HL-60 (cell line): Measurements from ENCODE around the gene GPC5.

Experiments
- DNase-seq, 2 experiments: peaks; one replicate each; pipeline ENCODE4 v3.0.0-alpha.2; 2010 to 2020; ENCODE audit warnings: low read depth in 1 of 2, low spot score in 1 of 2
- H3K27ac ChIP-seq: fragments of 250-450 bp; sonication (Bioruptor Pico); replicated peaks from 2 replicates; pipeline ENCODE4 v1.5.1; 2020; ENCODE audit warnings: mild to moderate bottlenecking, moderate library complexity
- H3K27me3 ChIP-seq: fragments of 250-450 bp; sonication (Bioruptor Pico); 2 replicates; pipeline ENCODE4 v1.5.1; 2021; ENCODE audit warnings: mild to moderate bottlenecking, moderate library complexity; ENCODE audit not compliant: insufficient read depth, poor library complexity, severe bottlenecking
- H3K4me3 ChIP-seq: replicated peaks from 2 replicates; pipeline ENCODE4 v1.5.1; 2011; ENCODE audit warnings: mild to moderate bottlenecking, control low read depth, low read length; ENCODE audit not compliant: insufficient read depth
- CTCF ChIP-seq: IDR thresholded peaks from one replicate; pipeline ENCODE4 v1.5.1; 2011; ENCODE audit warnings: low read length, control low read depth, inconsistent platforms; ENCODE audit not compliant: insufficient read depth
- GABPA ChIP-seq: IDR thresholded peaks from 2 replicates; pipeline ENCODE4 v1.6.1; 2012; ENCODE audit warnings: low read depth
- POLR2AphosphoS5 ChIP-seq: IDR thresholded peaks from 2 replicates; pipeline ENCODE4 v1.6.1; 2012; ENCODE audit warnings: low read depth
- REST ChIP-seq: IDR thresholded peaks from 2 replicates; pipeline ENCODE4 v1.6.1; 2012; ENCODE audit warnings: low read depth; ENCODE audit not compliant: insufficient replicate concordance
- SPI1 ChIP-seq: IDR thresholded peaks from 2 replicates; pipeline ENCODE4 v1.6.1; 2012; ENCODE audit warnings: low read depth, mild to moderate bottlenecking, borderline replicate concordance

GPC5 gene

GRCh38 chr13:91533354-91533753 lies 134.9 kb downstream of the GPC5 start:
- H3K4me3 ChIP-seq = no peak overlapping the region
- no peak overlapping the region for H3K27ac ChIP-seq
- H3K27me3 ChIP-seq = peaks cover 4% of the 10 kb centered on the region
- TF ChIP-seq REST (no peak), GABPA (no peak), POLR2AphosphoS5 (no peak), CTCF (no peak), SPI1 (no peak)
- DNase-seq = no peak

GRCh38 chr13:91534996-91535395 lies 136.6 kb downstream of the GPC5 start:
- DNase-seq = no peak
- no peak for TF ChIP-seq CTCF
- no peak for TF ChIP-seq POLR2AphosphoS5
- TF ChIP-seq REST = no peak
- TF ChIP-seq GABPA = no peak
- TF ChIP-seq SPI1 = no peak
- no peak overlapping the region for H3K4me3 ChIP-seq
- peaks cover 4% of the 10 kb centered on the region for H3K27me3 ChIP-seq
- no peak overlapping the region for H3K27ac ChIP-seq

GRCh38 chr13:91537376-91537775 lies 139.0 kb downstream of the GPC5 start:
- Histone ChIP-seq H3K4me3 (no peak overlapping the region), H3K27me3 (no peaks in the 10 kb centered on the region), H3K27ac (no peak overlapping the region)
- no peak for DNase-seq
- TF ChIP-seq POLR2AphosphoS5 (no peak), SPI1 (no peak), CTCF (no peak), GABPA (no peak), REST (no peak)
